Umbilical cord (tissue), 2 donors: Measurements from ENCODE around the gene EIPR1. TPM values are rescaled to one million over a fixed set of nuclear protein-coding genes. Genes with fewer than 3 reads are reported as not detected.
"Not testable (repeated sequence)": the region's sequence is repeated elsewhere in the genome, so short reads cannot be mapped to it uniquely, and the experiment has no call there.

Source experiments
- DNase-seq: peaks from one replicate; pipeline ENCODE4 v3.0.0-alpha.2; 2015; ENCODE audit warnings: low spot score
- total RNA-seq: library from RNA; depleted of rRNA; stranded (reverse); fragments of >200 nt; gene quantifications from one replicate; pipeline ENCODE4 v1.2.3, GENCODE V29; 2014; ENCODE audit warnings: low replicate concordance; ENCODE audit not compliant: insufficient read depth

Gene EIPR1
- total RNA-seq, 1 donor from 2014 or later: 14.2 TPM

GRCh38 chr2:3214806-3215404, 162.7 kb downstream of the EIPR1 start:
- no peak for DNase-seq

DNA sequence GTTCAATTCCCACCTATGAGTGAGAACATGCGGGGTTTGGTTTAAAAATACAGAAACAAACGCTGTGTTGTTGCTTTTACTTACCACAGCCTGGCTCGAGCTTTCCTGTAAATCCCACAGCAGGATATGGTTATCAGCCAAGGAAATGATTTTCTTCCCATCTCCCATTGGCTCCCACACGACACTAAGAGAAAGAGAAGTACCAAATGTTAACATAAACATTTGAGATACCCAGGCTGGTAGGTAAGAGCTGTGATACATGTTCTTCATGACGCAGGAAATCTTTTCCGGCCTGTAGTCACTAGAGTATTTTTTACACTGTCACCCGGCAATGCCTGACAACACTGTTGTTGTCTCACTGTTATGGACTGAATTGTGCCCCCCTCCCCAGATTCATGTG, 163.6 kb downstream of the EIPR1 start:
- no peak for DNase-seq

DNA sequence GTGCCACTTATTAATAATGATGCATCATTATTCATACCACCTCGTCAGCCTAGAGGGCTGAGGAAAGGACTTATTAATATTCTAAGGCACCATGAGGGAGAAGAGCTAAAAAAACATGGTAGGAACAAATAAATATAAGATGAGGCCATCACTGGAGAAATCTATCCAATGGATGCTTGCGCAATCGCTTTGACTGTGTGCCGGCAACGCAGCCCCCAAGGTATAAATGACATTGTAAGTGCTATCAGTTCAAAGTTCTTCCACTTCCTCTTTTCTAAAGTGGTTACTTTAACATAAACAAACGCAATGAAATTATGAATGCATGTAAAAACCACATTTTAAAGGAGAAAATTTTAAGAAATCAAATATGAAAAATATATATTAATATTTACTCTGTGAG, 164.6 kb downstream of the EIPR1 start:
- DNase-seq: no peak

DNA sequence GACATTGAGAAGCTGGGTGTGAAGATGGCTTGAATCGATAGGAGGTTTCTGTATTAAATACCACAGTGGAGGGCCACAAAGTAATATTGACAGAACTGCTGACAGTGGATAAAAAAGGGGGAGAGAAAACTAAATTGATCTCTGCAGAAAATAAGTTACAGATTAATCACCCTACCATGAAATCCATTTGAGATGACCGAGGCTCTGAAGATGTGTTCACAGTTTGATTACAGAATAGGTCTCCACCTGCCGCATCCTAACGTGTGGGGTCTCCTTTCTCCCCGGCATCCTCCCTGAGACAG, 165.6 kb downstream of the EIPR1 start:
- no peak for DNase-seq

DNA sequence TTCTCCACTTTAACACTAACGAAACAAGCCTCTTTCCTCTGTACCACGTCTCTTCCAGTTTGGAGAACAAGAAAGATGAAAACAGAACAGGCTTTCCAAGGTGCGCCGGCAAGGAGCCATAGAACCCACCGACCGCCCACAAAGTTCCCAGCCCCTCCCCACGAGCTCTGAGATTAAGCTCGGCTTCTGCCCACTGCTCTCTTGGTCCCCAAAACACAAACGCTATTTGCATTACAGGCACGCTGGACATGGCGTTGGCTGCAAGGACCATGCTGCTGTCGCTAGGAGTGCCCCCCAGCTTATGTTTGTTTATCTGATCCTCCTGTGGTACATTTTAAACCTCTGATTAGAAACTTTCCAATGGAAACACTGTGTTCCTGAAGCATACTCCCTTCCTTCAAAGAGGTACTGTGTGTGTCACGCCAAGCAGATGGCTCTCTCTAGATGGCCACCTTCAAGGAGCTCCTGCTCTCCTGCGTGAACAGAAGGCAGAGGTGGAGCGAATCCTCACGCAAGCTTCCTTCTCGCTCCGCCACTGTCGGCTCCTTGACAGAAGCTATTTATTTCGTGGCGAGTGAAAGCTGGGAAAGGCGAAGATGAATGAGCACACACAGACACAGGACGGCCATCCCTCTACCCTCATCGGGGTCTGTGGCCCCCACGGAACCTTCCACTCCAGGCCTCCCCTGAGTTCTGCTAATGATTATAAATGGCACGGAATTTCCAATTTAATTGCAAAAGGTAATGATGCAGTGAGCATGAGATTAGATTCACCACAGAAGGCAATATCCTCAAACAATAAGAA, 166.2 kb downstream of the EIPR1 start:
- no peak for DNase-seq

DNA sequence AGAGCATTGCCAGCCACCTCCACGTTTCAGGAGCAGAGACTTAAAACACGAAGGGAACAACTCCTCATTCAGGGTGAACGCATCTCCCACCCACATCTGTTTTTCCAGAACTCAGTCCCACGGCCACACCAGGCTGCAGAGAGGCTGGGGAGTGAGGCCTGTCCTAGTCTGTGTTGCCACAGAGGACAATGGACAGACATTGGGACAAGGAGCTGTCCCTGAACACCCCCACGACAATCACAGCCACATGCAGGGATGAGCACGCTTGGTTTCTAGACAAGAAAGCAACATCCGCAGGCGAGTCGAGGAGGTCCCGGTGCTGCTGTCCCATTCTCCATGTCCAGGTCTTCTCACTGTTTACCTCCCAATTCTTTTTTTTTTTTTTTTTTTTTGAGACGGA, 167.4 kb downstream of the EIPR1 start:
- DNase-seq: no peak

GRCh38 chr2:3209258-3209657, 168.4 kb downstream of the EIPR1 start:
- DNase-seq: no peak

DNA sequence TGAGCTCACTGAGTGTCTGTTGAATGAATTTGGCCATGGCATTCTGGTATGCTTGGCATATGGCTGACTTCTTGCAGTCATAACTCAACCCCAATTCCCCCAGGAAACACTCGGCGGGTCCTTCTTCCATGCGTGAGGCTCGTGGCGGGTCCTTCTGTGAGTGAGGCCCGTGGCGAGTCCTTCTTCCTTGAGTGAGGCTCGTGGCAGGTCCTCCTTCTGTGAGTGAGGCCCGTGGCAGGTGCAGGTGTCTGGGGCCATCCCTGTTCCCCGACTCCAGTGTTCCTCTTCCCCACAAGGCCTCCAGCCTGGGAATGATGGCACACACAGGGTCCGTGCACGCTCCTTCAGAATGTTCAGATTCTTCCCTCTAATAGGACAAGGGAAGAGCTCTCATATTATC, 169.0 kb downstream of the EIPR1 start:
- no peak for DNase-seq

- no peak for DNase-seq
These were observed 169.4 kb downstream of the EIPR1 start for GRCh38 chr2:3208179-3208578.

- DNase-seq: no peak
These were observed 170.5 kb downstream of the EIPR1 start for GRCh38 chr2:3207091-3207491.

GRCh38 chr2:3205845-3206244, 171.8 kb downstream of the EIPR1 start:
- no peak for DNase-seq

- DNase-seq: no peak
These were observed 173.4 kb downstream of the EIPR1 start for GRCh38 chr2:3204031-3204821.

DNA sequence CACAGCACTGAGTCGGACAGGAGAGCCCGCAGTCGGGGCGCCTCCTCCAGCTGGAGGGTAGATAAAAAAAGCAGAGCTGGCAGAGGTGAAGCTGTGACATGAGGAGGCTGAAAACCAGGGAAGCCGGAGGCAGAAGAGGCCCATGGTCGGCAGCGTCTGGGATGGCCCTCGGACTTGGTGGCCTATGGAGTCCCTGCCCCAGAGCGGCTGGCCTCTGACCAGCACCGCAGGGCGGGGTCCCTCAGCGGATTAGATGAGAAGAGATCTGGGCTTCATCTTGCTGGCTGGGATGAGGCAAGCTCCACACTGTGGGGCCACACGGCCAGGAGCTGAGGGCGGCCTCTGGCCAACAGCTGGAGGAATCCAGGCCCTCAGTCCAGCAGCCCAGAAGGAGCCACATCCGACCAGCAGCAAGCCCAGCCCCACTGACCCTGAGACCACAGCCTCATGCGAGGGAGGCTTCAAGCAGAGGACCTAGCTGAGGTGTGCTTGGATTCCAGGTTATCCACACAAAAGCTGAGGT, 174.1 kb downstream of the EIPR1 start:
- no peak for DNase-seq

- no peak for DNase-seq
These were observed 174.7 kb downstream of the EIPR1 start for GRCh38 chr2:3202926-3203325.

DNA sequence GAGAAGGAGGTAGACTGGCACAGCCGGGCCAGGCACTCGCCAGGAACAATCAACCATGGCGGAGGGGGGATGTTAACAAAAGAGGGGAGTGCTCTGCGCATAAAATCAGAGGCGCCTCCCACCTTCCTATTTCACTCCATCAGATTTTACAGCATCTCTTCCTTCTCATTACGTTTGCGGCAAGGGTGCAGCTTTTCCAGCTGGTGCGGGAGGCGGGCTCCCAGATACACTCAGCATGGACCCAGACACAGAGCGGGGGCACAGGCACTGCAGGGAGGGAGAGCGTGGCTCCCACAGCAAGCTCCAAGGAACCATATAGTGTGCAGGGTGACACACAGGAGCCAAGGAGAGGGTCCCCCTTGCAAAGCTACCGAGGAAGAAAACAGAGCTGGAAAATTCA, 176.3 kb downstream of the EIPR1 start:
- no peak for DNase-seq

DNA sequence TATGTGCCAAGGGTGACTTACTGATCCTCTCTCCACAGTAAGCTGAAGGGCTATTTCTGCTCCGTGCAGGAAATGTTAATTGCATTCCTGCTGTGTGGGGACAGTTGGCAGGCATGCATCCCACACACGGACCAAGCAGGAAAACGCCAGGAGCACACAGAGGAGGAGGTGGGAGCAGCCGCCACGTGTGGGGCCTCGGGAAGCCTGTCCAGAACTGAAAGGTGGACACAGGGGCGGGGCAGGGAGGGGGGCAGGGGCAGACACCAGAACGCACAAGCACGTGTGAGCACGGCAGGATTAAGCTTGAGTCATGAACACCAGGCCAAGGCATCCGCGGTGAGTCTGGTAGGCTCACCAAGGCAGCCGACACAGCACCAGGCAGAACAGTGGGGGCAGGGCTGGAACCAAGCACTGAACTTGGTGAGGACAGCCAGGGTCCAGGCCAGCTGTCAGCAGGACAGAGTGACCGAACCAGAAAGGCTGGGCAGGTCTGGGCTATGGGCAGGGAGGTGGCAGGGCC, 177.1 kb downstream of the EIPR1 start:
- no peak for DNase-seq

- DNase-seq: no peak
These were observed 177.8 kb downstream of the EIPR1 start for GRCh38 chr2:3199627-3200345.

- not testable (repeated sequence) for DNase-seq
These were observed 178.9 kb downstream of the EIPR1 start for GRCh38 chr2:3198671-3199192.

DNA sequence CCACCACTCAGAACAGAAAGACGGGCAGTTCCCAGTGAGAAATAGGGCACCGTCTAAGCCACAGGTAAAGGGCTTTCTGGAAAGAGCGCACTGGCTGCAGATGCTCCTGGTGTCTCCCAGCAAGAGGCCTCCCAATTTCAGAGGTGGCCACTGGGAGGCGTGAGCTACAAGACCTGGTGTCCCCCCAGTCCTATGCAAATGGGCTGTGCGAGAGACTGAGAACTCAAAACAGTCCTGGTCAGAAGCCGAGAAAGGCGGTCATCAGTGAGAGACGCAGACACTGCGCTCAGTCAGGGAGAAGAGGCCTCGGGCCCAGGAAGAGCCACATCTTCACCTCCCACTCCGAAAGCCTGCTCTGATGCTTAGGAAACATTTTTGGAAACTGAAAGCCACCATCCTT, 179.5 kb downstream of the EIPR1 start:
- DNase-seq: no peak

DNA sequence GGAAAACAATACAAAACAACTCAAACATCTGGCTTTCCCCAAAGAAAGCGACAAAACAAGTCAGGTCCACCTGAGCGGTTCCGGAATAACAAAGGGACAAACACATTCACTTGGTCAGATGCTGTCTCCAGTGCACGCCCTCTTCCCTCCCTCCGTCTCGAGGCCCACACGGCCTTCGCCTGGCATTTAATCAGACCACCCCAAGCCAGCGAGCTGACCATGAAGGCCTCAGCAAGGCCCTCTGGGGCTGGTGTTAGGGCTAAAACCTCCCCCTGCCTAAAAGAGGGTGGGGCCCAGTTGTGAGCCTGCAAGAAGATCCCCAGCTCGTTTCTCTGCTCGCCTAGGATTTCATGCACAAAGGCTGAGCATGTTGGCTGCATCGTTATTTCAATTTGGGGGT, 180.3 kb downstream of the EIPR1 start:
- DNase-seq: no peak

DNA sequence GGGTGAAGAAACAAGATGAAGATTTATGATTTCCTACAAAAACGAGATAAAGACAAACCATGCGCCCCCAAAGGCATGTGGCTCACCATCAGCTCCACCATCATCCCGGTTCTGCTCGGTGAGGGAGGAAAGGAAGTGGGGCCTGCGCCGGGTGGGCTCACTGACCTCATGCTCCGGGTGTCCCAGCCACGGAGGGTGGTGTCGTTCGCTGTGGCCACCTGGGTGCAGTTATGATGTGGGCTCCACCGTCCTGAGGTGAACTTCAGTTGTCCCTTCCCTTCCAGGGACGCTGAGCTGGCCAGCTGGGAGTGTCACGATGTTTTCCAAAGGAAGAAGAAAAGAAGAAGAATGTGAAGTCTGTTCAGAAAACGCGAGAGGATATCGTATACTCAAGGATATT, 180.9 kb downstream of the EIPR1 start:
- no peak for DNase-seq
